ENCODE data around the gene DCAF17.
"Not testable (repeated sequence)": the region's sequence is repeated elsewhere in the genome, so short reads cannot be mapped to it uniquely, and the experiment has no call there.

The DCAF17 gene

DNA sequence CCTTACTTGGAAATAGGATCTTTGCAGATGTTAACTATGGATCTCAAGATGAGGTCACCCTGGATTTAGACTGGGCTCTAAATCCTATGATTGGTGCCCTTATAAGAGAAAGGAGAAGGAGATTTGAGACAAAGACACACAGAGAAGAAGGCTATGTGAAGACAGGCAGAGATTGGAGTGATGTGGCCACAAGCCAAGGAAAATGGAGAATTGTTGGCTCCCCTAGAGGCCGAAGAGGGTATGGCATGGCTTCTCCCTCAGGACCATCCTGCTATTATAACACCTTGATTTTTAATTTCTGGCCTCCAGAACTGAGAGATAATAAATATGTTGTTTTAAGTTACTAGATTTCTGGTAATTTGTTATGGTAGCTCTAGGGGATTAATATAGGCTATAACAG lies 95.9 kb downstream of the DCAF17 start:
- TF ChIP-seq, protein P1, sequence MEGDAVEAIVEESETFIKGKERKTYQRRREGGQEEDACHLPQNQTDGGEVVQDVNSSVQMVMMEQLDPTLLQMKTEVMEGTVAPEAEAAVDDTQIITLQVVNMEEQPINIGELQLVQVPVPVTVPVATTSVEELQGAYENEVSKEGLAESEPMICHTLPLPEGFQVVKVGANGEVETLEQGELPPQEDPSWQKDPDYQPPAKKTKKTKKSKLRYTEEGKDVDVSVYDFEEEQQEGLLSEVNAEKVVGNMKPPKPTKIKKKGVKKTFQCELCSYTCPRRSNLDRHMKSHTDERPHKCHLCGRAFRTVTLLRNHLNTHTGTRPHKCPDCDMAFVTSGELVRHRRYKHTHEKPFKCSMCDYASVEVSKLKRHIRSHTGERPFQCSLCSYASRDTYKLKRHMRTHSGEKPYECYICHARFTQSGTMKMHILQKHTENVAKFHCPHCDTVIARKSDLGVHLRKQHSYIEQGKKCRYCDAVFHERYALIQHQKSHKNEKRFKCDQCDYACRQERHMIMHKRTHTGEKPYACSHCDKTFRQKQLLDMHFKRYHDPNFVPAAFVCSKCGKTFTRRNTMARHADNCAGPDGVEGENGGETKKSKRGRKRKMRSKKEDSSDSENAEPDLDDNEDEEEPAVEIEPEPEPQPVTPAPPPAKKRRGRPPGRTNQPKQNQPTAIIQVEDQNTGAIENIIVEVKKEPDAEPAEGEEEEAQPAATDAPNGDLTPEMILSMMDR (conservative IDR thresholded peaks at IDR 0.05), result peak; percentile 39; the same call in 1 of the 2 replicates
- no peak overlapping the region for H3K27ac ChIP-seq

- TF ChIP-seq, protein P1 (conservative IDR thresholded peaks at IDR 0.05), result no peak
- H3K27ac ChIP-seq, result no peak overlapping the region
Measured at GRCh38 chr2:171530378-171530777, 96.4 kb downstream of the DCAF17 start.

- not testable (repeated sequence) for H3K27ac ChIP-seq
Measured at GRCh38 chr2:171530859-171531258, 96.8 kb downstream of the DCAF17 start.

- no peak overlapping the region for H3K27ac ChIP-seq
- TF ChIP-seq, protein P1 (conservative IDR thresholded peaks at IDR 0.05), result no peak
Measured at GRCh38 chr2:171531291-171531690, 97.3 kb downstream of the DCAF17 start.

DNA sequence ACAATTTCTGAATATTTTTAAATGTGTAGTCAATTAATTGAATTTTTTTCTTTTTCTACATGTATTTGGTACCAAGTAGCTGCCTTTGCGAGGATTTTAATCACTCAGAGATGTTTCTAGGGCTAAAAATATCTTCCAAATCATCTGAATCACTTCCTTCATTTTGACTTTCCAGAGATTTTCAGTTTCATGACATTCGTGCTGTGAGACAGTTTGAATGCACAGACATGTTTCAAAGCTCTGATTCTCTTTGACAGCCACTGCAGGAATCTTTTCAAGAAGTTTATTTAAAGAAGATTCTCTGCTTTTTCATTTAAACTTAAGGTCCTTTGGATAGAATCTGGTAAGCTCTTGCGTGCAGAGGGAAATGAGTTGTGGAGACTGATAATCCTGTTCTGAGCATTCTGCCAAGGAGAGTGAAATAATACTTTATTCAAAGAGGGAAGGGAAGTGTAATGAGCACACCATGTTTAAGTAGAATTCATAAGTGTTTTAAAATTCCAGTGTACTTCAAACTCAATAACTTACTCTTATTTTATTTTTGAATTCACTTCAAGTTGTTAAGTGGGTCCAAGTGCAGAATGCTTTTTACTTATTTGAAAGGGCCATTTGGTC lies 97.9 kb downstream of the DCAF17 start:
- no peak overlapping the region for H3K27ac ChIP-seq
- TF ChIP-seq, protein P1 (conservative IDR thresholded peaks at IDR 0.05), result no peak

DNA sequence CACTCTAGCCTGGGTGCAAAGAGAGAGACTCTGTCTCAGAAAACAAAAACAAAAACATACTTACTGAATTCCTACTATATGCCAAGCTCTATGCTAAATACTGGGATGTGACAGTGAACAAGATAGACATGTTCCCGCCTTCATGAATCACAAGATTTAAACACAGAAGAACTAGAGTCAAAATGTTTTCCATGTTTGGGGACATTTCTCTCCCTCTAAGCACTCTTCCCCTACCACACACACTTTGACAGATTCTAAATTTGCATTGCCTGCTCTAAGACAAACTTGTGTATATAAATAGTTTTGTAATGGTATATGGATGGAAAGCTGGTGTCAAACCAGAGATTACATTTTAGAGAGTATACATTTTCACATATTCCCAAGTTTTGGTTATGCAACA lies 99.3 kb downstream of the DCAF17 start:
- TF ChIP-seq, protein P1 (conservative IDR thresholded peaks at IDR 0.05), result no peak
- H3K27ac ChIP-seq, result no peak overlapping the region
